Activated naive CD8-positive, alpha-beta T cell (primary cell): ENCODE data around the gene SPATA31A7.
"Not testable (repeated sequence)": the region's sequence is repeated elsewhere in the genome, so short reads cannot be mapped to it uniquely, and the experiment has no call there.

Experiments
- H3K27ac Mint-ChIP-seq: one replicate; pipeline ENCODE4 v1.8.0; 2021; ENCODE audit warnings: mixed read lengths
- H3K27me3 Mint-ChIP-seq: one replicate; pipeline ENCODE4 v1.8.0; 2021; ENCODE audit warnings: mixed read lengths
- H3K36me3 Mint-ChIP-seq: one replicate; pipeline ENCODE4 v1.8.0; 2021; ENCODE audit warnings: mixed read lengths
- H3K4me1 Mint-ChIP-seq: one replicate; pipeline ENCODE4 v1.8.0; 2021; ENCODE audit warnings: low read depth, mixed read lengths
- H3K4me3 Mint-ChIP-seq: one replicate; pipeline ENCODE4 v1.8.0; 2021; ENCODE audit warnings: mild to moderate bottlenecking, mixed read lengths
- H3K9me3 Mint-ChIP-seq: one replicate; pipeline ENCODE4 v1.8.0; 2021; ENCODE audit warnings: low read depth, mixed read lengths

SPATA31A7 gene

GRCh38 chr9:61189736-61190135 lies at the start of gene SPATA31A7:
SPATA31A7 (plus strand) TSS chr9:61190036; CDS start chr9:61190065, 29 bp downstream.
- not testable (repeated sequence) for H3K9me3 Mint-ChIP-seq, H3K4me3 Mint-ChIP-seq, H3K36me3 Mint-ChIP-seq

GRCh38 chr9:61226438-61226837 lies 36.6 kb downstream of the SPATA31A7 start:
- not testable (repeated sequence) for H3K4me1 Mint-ChIP-seq

More at GRCh38 chr9:61189736-61190135, at the start of gene SPATA31A7:
- H3K4me1 Mint-ChIP-seq, H3K27ac Mint-ChIP-seq, H3K27me3 Mint-ChIP-seq: not testable (repeated sequence)

More at GRCh38 chr9:61226438-61226837, 36.6 kb downstream of the SPATA31A7 start:
- H3K27me3 Mint-ChIP-seq, H3K27ac Mint-ChIP-seq, H3K9me3 Mint-ChIP-seq, H3K36me3 Mint-ChIP-seq, H3K4me3 Mint-ChIP-seq: not testable (repeated sequence)
